OCI-LY7 (cell line): ENCODE results near the gene DENND1A. TPM values are rescaled to one million over a fixed set of nuclear protein-coding genes. Genes with fewer than 3 reads are reported as not detected.

ENCODE experiments used
- BruUV-seq: library from RNA; stranded (reverse); fragments of 400-500 nt; replicated peaks from 2 replicates; lab custom pipeline; 2021; lab: Mats Ljungman, UMichigan
- CTCF ChIA-PET: fragments of 300-600 bp; sonication (Branson Sonifier 250); formaldehyde crosslinking; loops from one replicate; lab custom pipeline; 2022; ENCODE audit warnings: antibody characterized with exemption; ENCODE audit not compliant: unreplicated experiment; lab: Charles Lee
- POLR2A ChIA-PET: fragments of 300-600 bp; sonication (Branson Sonifier 250); formaldehyde crosslinking; loops from one replicate; lab custom pipeline; 2022; ENCODE audit warnings: antibody characterized with exemption; lab: Charles Lee
- DNase-seq: peaks from one replicate; pipeline ENCODE4 v3.0.0-alpha.2; 2015; ENCODE audit warnings: low spot score
- H2AFZ ChIP-seq: fragments of 200-600 bp; sonication (generic), shearing (Covaris generic); 2 replicates; pipeline ENCODE4 v1.6.1; 2014; ENCODE audit warnings: mild to moderate bottlenecking, antibody characterized with exemption, low read length, moderate library complexity
- H3K27ac ChIP-seq: fragments of 200-600 bp; sonication (generic); 2 replicates; pipeline ENCODE4 v1.5.1; 2014; ENCODE audit warnings: mixed run types, low read depth, mild to moderate bottlenecking, moderate library complexity, low read length, inconsistent platforms; ENCODE audit not compliant: poor library complexity, severe bottlenecking
- H3K36me3 ChIP-seq: fragments of 200-600 bp; sonication (generic); 2 replicates; pipeline ENCODE4 v1.6.1; 2014; ENCODE audit warnings: mild to moderate bottlenecking, antibody characterized with exemption, low read length, moderate library complexity, mixed read lengths; ENCODE audit not compliant: insufficient read depth
- H3K4me1 ChIP-seq: fragments of 200-600 bp; sonication (generic); 2 replicates; pipeline ENCODE4 v1.5.1; 2014; ENCODE audit warnings: mild to moderate bottlenecking, low read length; ENCODE audit not compliant: insufficient read depth, poor library complexity, severe bottlenecking
- H3K4me2 ChIP-seq: fragments of 200-600 bp; sonication (generic); 2 replicates; pipeline ENCODE4 v1.6.1; 2014; ENCODE audit warnings: mild to moderate bottlenecking, low read length
- H3K4me3 ChIP-seq: fragments of 200-600 bp; sonication (generic); 2 replicates; pipeline ENCODE4 v1.5.1; 2014; ENCODE audit warnings: mild to moderate bottlenecking, low read depth, low read length; ENCODE audit not compliant: poor library complexity, severe bottlenecking
- H3K79me2 ChIP-seq: fragments of 200-600 bp; sonication (generic); 2 replicates; pipeline ENCODE4 v1.6.1; 2016; ENCODE audit warnings: low read depth, mild to moderate bottlenecking, low read length, moderate library complexity, mixed read lengths; ENCODE audit not compliant: insufficient read depth
- H3K9me2 ChIP-seq: fragments of 200-600 bp; sonication (generic); 2 replicates; pipeline ENCODE4 v1.6.1; 2016; ENCODE audit warnings: mild to moderate bottlenecking, low read length, mixed read lengths; ENCODE audit not compliant: insufficient read depth
- H3K9me3 ChIP-seq: fragments of 200-600 bp; sonication (generic); 2 replicates; pipeline ENCODE4 v1.6.1; 2014; ENCODE audit warnings: mild to moderate bottlenecking, mixed run types, low read length, mixed read lengths
- H4K20me1 ChIP-seq: fragments of 200-600 bp; sonication (generic); 2 replicates; pipeline ENCODE4 v1.6.1; 2014; ENCODE audit warnings: mild to moderate bottlenecking, antibody characterized with exemption, low read length, moderate library complexity, mixed read lengths; ENCODE audit not compliant: insufficient read depth
- CTCF ChIP-seq: fragments of 200-600 bp; sonication (generic); conservative IDR thresholded peaks from 2 replicates; pipeline ENCODE4 v1.5.1; 2014; ENCODE audit warnings: mild to moderate bottlenecking, antibody characterized with exemption, low read length, moderate library complexity, mixed read lengths
- EZH2phosphoT487 ChIP-seq: fragments of 200-600 bp; sonication (generic); IDR thresholded peaks from 2 replicates; pipeline ENCODE4 v1.6.1; 2018; ENCODE audit warnings: low read depth, borderline replicate concordance, mild to moderate bottlenecking, mixed run types, antibody characterized with exemption, low read length, moderate library complexity, mixed read lengths
- intact Hi-C: fragments of 100-400 bp; cut with micrococcal nuclease; formaldehyde crosslinking; loops from one replicate; pipeline ENCODE4 v1.10.0; 2022; ENCODE audit not compliant: unreplicated experiment
- total RNA-seq, 2 experiments: library from RNA; depleted of rRNA in 1 of 2; stranded (reverse); fragments of >200 nt in 1 of 2; shearing (Covaris generic) in 1 of 2; gene quantifications; 2 replicates each; pipeline ENCODE4 v1.2.3, GENCODE V29; 2014 to 2022

DENND1A gene
- total RNA-seq, 2 experiments from 2014 or later: 17.9 to 36.3 TPM

- CTCF ChIA-PET: interaction anchor here (0.6 kb wide), 1 partner anchor 285 kb away, joined by 3 read pairs; no protein-coding TSS in a partner anchor
Observed at GRCh38 chr9:123550012-123550411, 379.9 kb downstream of the DENND1A start.

GRCh38 chr9:123548741-123549545 lies 381.0 kb downstream of the DENND1A start:
- ChIA-PET POLR2A (no interaction called here), CTCF (no interaction called here)
- H3K9me3 ChIP-seq: no peaks in the 10 kb centered on the region

More at GRCh38 chr9:123550012-123550411, 379.9 kb downstream of the DENND1A start:
- no peaks in the 10 kb centered on the region for H4K20me1 ChIP-seq
- H3K4me2 ChIP-seq: no peak overlapping the region
- no peaks in the 10 kb centered on the region for H3K36me3 ChIP-seq
- H2AFZ ChIP-seq: no peak overlapping the region
- no peak overlapping the region for H3K27ac ChIP-seq
- no peak overlapping the region for H3K4me3 ChIP-seq
- H3K4me1 ChIP-seq: no peaks in the 10 kb centered on the region
- H3K9me2 ChIP-seq: no peaks in the 10 kb centered on the region
- no TSS peak for BruUV-seq
- DNase-seq: no peak
- no peak for TF ChIP-seq CTCF
- no peak for TF ChIP-seq EZH2phosphoT487
- intact Hi-C loops: no loop called here
- no peaks in the 10 kb centered on the region for H3K79me2 ChIP-seq
- POLR2A ChIA-PET: no interaction called here
- no peaks in the 10 kb centered on the region for H3K9me3 ChIP-seq

More at GRCh38 chr9:123548741-123549545, 381.0 kb downstream of the DENND1A start:
- Histone ChIP-seq H3K4me3 (no peak overlapping the region), H3K4me1 (no peaks in the 10 kb centered on the region), H3K9me2 (no peaks in the 10 kb centered on the region), H4K20me1 (no peaks in the 10 kb centered on the region), H3K79me2 (no peaks in the 10 kb centered on the region), H3K27ac (no peak overlapping the region), H3K36me3 (no peaks in the 10 kb centered on the region), H2AFZ (no peak overlapping the region), H3K4me2 (no peak overlapping the region)
- BruUV-seq: no TSS peak
- no peak for TF ChIP-seq EZH2phosphoT487
- TF ChIP-seq CTCF: no peak
- intact Hi-C loops: loop anchor here (10.0 kb wide), 1 partner anchor 576 kb away; no protein-coding TSS in a partner anchor
- no peak for DNase-seq
